Glomerular visceral epithelial cell (primary cell): ENCODE measurements around the gene TCERG1.

Experiments used
- DNase-seq: peaks from one replicate; pipeline ENCODE4 v3.0.0-alpha.2; 2016; ENCODE audit errors: extremely low spot score

TCERG1 gene

DNA sequence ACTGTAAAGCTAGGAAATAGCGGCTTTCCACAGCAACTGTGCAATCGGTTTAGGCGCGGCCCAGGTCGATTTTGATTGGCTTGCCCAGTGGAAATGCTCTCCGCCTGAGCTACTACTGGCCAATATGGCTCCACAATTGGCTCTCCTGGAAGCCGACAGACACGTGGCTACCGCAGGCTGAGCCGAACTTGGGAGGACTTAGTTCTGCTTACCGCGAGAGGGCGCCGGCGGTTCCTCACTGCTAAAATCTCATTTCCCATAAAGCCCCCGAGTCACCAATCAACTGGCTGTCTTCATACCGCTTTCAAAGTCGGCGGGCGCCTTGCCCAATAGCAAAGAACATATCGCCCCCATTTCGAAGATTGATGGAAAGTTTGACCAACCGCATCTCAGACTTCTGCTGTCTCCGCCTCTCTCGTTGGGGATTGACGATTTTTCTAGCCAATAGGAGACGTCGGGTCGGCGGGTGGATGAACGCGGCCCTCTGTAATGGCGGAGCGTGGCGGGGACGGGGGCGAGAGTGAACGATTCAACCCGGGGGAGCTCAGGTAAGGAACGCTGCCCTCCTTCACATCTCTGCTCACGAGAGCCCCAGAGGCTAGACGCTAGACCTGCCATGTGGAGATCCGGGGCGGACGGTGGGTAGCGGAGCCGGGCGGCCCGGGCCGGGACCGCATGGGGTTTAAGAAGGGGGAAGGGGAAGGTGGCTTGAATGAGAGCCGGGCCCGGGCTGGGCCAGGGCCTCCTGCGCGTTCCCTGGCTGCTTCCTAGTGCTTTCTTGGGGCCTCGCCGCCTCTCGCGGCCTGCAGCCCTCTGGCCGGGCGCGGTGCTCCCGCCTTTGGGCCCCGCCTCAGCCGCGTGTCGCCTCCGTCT lies at the start of gene TCERG1:
Gene TCERG1, plus strand, starts transcription at position 473 of the 873 bp plus-strand sequence. Its CDS starts 17 bp downstream, at position 490.
- DNase-seq: peak; percentile 100

DNA sequence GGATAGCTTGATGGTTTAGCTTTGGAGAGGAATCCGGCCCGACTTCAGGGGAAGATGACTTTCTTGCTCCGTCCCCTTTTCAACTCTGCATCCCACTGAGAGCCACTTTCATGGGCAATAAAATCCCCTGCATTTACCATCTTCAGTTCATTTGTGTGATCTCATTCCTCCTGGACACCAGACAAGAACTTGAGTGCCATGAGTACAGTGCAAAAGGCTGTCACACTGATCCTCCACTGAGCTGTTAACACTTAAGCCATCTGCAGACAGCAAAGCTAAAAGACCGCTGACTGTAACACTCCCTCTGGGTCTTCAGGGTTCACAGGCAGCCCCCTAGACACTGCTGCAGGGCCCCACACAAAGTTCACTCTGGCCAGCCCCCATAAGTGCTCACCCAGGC lies 48.3 kb upstream of the TCERG1 start:
- DNase-seq: no peak

GRCh38 chr5:146399481-146399880 lies 47.7 kb upstream of the TCERG1 start:
- no peak for DNase-seq

DNA sequence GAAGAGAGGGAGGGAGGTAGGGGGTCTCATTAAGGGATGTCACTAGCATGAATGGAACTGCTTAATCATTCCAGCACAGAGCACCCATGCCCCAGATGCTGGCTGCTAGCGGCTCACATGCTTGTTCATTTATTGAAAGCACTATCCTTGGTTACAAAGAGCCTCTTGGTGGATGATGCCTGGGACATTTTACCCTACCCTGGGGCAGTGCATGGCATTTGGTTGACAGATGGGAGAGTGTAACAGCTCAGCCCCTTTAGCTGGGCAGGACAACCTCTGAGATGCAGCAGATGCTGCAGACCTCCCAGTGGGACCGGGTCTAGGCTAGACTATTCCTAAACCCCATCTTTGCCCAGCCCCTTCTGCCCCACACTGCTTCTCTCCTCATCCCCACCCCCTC lies 46.9 kb upstream of the TCERG1 start:
- DNase-seq: no peak

DNA sequence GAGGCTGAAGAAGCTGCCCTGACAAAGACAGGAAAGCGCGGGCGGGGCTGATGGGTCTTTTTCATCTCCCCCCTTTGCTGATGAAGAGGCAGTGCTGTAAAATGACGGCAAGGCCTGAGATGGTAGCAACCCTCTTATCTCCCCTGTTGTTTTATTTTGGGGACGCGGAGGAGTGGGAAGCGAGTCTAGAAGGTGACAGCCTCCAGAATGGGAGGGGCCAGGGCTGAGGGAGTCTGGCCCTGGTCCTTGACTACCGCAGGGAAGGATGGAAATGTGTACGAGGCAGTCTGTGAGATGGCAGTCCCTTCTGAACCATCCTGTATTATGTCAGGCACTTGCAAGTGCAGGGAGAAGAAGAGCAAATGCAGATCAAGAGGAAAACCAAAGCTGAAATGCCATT lies 46.1 kb upstream of the TCERG1 start:
- no peak for DNase-seq

GRCh38 chr5:146402949-146403348 lies 44.2 kb upstream of the TCERG1 start:
- DNase-seq: no peak

- DNase-seq: peak; percentile 60
Observed at GRCh38 chr5:146409054-146409671, 38.0 kb upstream of the TCERG1 start.

DNA sequence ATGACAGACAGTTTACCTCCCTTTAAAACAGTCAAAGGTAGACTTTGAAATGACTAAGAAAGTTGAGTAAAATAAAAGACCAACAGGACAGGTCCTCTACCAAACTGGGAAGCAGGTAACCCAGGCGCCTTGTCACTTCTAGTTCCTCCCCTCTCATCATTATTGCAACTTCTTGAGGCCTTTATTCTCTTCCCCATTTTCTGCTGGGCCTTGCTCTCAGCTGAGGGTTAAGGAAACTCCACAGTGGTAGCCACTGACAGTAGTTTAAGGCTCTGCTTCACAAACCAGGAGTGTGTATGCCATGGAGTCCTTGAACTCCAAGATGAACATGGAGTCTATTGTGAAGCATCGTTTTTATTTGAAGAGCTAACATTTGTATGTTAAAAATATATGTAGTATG lies 36.9 kb upstream of the TCERG1 start:
- no peak for DNase-seq

- DNase-seq: no peak
Observed at GRCh38 chr5:146419696-146420095, 27.4 kb upstream of the TCERG1 start.

DNA sequence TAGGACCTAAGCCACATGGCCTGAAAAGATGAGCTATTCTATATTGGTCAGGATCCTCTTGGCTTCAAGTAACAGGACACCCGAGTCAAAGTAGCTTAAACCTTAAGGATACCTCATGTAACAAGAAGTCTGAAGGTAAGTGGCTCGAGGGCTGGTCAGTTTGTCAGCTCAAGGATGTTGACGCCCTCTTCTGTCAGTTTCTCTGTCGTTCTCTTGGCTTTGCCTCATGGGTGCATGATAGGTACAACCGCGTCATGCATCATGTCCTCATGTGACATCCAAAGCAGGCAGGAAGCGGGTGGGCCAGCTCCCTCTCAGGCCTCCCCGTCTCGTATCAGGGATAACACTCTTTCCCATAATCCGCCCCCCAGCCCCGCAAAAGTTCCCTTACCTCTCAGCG lies 22.1 kb upstream of the TCERG1 start:
- DNase-seq: no peak

- no peak for DNase-seq
Observed at GRCh38 chr5:146426305-146426704, 20.8 kb upstream of the TCERG1 start.

DNA sequence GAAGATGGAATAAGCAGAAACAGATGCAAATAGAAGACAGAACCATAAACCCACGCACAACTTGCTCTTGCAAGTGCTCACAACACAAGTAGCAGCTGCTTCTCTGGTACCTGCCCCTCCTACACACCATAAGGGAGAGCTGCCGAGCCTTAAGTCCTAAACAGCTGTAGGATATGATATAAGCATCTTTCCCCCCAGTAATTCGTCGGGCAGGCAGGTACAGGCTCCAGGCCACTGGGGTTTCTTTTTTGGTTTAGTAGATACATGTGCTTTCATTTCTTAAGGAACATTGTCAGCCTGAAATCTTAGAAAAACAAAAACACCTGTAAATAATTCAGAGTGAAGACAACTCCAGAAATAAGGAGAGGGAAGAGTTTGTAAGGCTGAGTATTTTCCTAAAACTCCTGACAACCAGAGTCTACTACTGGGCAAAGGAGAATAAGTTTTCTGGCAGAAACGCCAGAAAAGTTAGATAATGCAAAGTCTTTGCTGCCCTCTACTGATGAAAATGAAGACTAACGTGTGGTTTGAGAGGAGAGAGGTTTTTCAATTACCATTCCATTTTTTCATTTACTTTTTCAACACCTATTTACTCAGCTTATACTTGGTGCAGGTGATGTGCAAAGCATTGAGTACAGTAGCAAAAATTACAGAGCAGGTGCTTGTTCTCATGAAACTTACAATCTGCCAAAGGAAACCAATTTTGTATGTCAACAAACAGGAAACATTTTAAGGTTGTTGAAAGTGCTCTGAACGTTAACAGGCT lies 20.1 kb upstream of the TCERG1 start:
- DNase-seq: peak; percentile 50

DNA sequence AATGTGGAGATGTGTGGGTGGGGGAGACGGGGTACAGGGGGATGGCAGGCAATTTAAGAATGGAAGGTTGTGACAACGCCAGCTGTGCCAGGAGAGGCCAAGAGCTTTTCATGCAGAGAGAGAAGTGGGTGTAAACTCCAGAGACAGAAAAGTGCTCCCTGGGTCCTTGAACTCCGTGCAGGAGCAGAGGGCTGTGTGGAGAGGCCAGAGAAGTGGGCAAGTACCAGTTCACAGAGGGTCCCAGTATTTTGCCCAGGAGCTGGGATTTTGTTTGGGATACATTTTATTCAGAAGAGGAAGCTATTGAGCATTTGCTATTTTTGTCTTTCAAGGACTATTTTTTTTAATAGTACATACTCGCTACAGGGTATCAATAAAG lies 19.5 kb upstream of the TCERG1 start:
- no peak for DNase-seq

- no peak for DNase-seq
Observed at GRCh38 chr5:146428658-146429057, 18.5 kb upstream of the TCERG1 start.

GRCh38 chr5:146440353-146440752 lies 6.8 kb upstream of the TCERG1 start:
- DNase-seq: no peak

DNA sequence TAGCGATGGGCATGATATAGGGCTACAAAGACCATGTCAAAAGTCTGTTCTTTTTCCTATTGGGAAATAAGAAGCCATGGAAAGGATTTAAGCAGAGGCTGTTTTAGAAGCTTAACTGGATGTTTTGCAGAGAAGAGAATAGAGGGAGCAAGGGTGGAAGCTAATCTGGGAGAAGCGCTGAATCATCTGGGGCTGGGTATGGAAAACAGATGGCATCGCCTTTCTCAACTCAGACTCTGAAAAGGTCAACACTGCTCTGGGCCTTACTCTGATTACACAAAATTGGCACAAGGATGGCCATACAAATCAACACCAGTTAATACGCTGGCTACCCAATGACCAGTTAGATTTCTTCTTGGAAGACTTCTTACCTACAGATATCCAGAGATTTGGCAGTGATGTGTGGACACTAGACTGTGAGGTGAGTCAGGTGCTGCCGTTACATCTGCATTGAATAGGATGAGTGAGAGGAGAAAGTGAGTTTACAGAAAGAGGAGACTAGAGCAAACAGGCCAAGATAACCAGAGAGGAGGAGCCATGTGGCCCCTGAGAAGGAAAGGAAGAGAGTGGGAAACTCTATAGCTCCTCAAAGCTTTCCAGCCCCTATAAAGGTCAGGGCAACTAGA lies 6.2 kb upstream of the TCERG1 start:
- no peak for DNase-seq

- no peak for DNase-seq
Observed at GRCh38 chr5:146441896-146442295, 5.2 kb upstream of the TCERG1 start.

DNA sequence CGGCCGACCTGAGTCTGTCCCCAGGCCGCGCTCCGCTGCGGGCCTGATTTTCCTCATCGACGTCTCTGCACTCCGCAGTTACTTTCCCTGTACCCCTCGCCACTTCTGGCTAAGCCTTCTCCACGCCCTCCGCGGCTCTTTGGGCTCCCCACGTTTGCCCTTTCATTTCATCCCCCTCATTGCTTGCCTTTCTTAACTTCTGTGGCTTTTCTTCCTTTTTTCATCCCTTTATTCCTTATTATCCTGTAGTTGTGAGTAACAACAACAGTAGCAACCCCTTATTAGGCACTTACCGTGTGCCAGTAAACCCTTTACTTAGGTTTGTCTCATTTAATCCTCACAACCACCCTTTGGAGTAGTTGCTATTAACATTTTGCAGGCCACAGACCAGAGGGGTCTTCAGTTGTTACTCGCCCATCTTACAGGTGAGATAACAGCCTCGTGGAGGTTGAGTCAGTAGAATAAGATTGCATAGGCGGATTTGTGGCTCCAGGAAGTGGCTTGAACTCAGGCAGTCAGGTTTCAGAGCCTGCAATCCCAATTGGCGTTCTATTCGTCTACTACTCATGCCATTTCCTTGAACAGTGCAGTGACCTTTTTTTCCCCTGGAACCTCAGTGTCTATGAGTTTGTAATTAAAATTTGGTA lies 724 bp downstream of the TCERG1 start:
- peak; percentile 46 for DNase-seq

- no peak for DNase-seq
Observed at GRCh38 chr5:146448783-146449519, 1.8 kb downstream of the TCERG1 start.

DNA sequence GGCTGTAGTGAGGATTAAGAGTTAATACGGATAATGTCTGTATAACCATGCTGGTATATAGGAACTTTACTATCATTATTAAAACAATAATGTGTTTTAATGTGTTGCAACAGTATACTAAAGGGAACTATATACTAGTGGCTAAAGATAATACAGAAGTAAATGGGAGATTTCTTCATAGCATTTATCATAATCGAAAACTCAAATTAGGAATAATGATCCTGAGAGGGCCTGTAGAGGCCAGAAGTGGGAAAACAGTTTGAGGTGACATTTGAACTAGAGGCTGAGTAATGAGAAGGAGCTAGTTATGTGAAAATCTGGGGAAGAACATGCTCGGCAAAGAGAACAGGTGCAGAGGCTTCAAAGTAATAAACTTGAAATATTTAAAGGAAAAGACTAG lies 2.9 kb downstream of the TCERG1 start:
- DNase-seq: no peak

- DNase-seq: no peak
Observed at GRCh38 chr5:146451411-146451810, 4.3 kb downstream of the TCERG1 start.
